Measurements from ENCODE around the gene GMIP. TPM values are rescaled to one million over a fixed set of nuclear protein-coding genes. Genes with fewer than 3 reads are reported as not detected.
"Not testable (repeated sequence)": the region's sequence is repeated elsewhere in the genome, so short reads cannot be mapped to it uniquely, and the experiment has no call there.

GMIP gene
- total RNA-seq, 1 donor from 2014 or later, result 12.0 TPM

DNA sequence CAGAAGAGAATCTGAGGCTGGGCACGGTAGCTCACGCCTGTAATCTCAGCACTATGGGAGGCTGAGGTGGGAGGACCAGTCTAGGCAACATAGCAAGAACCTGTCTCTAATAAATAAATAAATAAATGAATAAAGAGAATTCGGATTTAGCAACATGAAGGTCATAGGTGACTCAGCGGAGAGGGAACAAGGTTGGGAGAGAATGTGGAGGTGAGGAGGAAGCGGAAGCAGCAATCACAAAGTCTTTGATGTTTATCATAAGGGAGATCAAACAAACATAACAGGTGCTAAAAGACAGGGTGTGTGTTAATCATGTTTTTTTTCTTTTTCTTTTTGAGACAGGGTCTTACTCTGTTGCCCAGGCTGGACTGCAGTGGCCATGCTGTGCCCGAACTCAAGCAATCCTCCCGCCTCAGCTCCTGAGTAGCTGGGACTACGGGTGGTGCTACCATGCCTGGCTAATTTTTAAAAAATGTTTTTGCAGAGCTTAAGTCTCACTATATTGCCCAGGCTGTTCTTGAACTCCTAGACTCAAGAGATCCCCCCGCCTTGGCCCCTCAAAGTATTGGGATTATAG, 41.2 kb downstream of the GMIP start:
- Mint-ChIP-seq H3K9me3 (ENCODE audit: unreplicated experiment) (no peaks in the 10 kb centered on the region), H3K27me3 (ENCODE audit: unreplicated experiment) (no peaks in the 10 kb centered on the region), H3K36me3 (ENCODE audit: unreplicated experiment) (no peaks in the 10 kb centered on the region), H3K4me3 (ENCODE audit: unreplicated experiment) (no peak overlapping the region), H3K4me1 (ENCODE audit: unreplicated experiment) (no peaks in the 10 kb centered on the region), H3K27ac (ENCODE audit: unreplicated experiment) (no peak overlapping the region)
- TF ChIP-seq, protein P1, sequence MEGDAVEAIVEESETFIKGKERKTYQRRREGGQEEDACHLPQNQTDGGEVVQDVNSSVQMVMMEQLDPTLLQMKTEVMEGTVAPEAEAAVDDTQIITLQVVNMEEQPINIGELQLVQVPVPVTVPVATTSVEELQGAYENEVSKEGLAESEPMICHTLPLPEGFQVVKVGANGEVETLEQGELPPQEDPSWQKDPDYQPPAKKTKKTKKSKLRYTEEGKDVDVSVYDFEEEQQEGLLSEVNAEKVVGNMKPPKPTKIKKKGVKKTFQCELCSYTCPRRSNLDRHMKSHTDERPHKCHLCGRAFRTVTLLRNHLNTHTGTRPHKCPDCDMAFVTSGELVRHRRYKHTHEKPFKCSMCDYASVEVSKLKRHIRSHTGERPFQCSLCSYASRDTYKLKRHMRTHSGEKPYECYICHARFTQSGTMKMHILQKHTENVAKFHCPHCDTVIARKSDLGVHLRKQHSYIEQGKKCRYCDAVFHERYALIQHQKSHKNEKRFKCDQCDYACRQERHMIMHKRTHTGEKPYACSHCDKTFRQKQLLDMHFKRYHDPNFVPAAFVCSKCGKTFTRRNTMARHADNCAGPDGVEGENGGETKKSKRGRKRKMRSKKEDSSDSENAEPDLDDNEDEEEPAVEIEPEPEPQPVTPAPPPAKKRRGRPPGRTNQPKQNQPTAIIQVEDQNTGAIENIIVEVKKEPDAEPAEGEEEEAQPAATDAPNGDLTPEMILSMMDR (IDR thresholded peaks at IDR 0.05), result no peak
- DNase-seq (ENCODE audit: extremely low spot score, unreplicated experiment), result no peak

- no peaks in the 10 kb centered on the region for H3K27me3 Mint-ChIP-seq (ENCODE audit: unreplicated experiment)
- H3K27ac Mint-ChIP-seq (ENCODE audit: unreplicated experiment), result no peak overlapping the region
- H3K9me3 Mint-ChIP-seq (ENCODE audit: unreplicated experiment), result no peaks in the 10 kb centered on the region
- TF ChIP-seq, protein P1 (IDR thresholded peaks at IDR 0.05), result no peak
- no peak overlapping the region for H3K4me3 Mint-ChIP-seq (ENCODE audit: unreplicated experiment)
- H3K36me3 Mint-ChIP-seq (ENCODE audit: unreplicated experiment), result no peaks in the 10 kb centered on the region
- no peak for DNase-seq (ENCODE audit: extremely low spot score, unreplicated experiment)
- no peaks in the 10 kb centered on the region for H3K4me1 Mint-ChIP-seq (ENCODE audit: unreplicated experiment)
These were observed 42.6 kb downstream of the GMIP start for GRCh38 chr19:19600793-19601330.

DNA sequence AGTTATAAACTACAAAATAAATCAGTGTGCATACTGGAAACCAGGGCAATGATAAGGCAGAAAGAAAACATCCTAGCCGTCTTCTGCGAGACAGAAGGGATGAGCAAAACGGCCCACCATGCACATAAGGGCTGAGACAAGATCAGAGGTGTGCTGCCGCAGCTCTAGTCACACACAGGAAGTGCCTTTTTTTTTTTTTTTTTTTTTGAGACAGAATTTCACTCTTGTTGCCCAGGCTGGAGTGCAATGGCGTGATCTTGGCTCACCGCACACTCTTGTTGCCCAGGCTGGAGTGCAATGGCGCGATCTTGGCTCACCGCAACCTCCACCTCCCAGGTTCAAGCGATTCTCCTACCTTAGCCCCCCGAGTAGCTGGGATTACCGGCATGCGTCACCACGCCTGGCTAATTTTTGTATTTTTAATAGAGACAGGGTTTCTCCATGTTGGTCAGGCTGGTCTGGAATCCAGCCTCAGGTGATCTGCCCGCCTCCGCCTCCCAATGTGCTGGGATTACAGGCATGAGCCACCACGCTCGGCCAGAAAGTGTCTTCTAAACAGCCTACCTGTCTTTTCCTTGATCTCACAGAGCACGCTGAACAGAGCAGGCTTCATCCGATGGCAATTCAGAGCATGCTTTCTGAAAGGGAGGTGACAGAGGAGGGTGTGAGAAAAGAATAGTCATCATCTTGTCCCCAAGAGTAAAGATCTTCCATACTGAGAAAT, 44.6 kb downstream of the GMIP start:
- H3K27me3 Mint-ChIP-seq (ENCODE audit: unreplicated experiment); H3K4me3 Mint-ChIP-seq (ENCODE audit: unreplicated experiment); H3K4me1 Mint-ChIP-seq (ENCODE audit: unreplicated experiment); DNase-seq (ENCODE audit: extremely low spot score, unreplicated experiment); H3K36me3 Mint-ChIP-seq (ENCODE audit: unreplicated experiment); H3K27ac Mint-ChIP-seq (ENCODE audit: unreplicated experiment); H3K9me3 Mint-ChIP-seq (ENCODE audit: unreplicated experiment): not testable (repeated sequence)

DNA sequence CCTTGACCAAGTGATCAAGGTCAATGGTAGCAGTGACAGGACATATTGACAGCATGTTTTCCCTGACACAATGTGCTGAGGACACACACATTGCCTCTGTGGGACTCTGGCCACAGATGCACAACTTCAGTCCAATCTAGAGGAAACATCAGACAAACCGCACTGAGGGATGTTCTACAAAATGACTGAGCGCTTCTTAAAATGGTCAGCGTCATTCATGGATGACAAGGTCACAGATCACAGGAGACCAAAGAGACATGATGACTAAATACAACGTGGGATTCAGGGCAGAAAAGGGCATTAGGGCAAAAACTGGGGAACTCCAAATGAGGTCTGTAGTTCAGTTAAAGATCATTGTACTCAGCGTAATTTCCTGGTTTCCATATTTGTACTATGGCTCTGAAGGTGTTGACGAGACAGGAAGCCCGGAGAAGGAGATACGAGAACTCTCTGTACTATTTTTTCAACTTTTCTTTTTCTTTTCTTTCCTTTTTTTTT, 45.6 kb downstream of the GMIP start:
- DNase-seq (ENCODE audit: extremely low spot score, unreplicated experiment), result no peak
- Mint-ChIP-seq H3K36me3 (ENCODE audit: unreplicated experiment) (no peaks in the 10 kb centered on the region), H3K9me3 (ENCODE audit: unreplicated experiment) (no peaks in the 10 kb centered on the region), H3K27me3 (ENCODE audit: unreplicated experiment) (no peaks in the 10 kb centered on the region), H3K27ac (ENCODE audit: unreplicated experiment) (no peak overlapping the region), H3K4me1 (ENCODE audit: unreplicated experiment) (peaks cover 2% of the 10 kb centered on the region), H3K4me3 (ENCODE audit: unreplicated experiment) (no peak overlapping the region)
- TF ChIP-seq, protein P1 (IDR thresholded peaks at IDR 0.05), result no peak

DNA sequence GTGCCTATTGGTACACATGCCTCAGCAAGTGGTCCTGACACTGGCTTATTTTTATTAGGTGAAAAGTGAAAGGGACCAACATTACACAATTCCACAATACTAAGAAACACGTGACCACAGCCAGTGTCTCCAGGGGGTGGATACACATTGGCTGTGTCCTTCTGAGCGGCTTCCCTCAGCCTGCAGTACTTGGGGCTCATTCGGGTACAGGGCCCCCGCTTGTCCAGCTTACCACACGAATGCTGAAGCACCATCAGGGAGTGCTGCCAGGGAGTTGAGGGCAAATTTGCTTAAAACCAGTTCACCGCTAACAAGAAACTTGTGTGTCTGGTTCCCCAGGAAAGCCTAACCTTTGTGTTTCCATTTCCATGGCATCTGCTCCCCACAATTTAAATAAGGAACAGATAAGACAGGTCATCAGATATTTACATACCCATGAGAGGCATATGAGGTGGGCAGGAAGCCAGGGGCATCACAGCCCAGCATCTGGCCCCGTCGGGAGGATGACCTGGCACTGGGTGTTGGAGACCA, 48.2 kb downstream of the GMIP start:
- H3K4me1 Mint-ChIP-seq (ENCODE audit: unreplicated experiment), result peaks cover 15% of the 10 kb centered on the region
- no peaks in the 10 kb centered on the region for H3K36me3 Mint-ChIP-seq (ENCODE audit: unreplicated experiment)
- H3K27me3 Mint-ChIP-seq (ENCODE audit: unreplicated experiment), result no peaks in the 10 kb centered on the region
- no peaks in the 10 kb centered on the region for H3K9me3 Mint-ChIP-seq (ENCODE audit: unreplicated experiment)
- no peak overlapping the region for H3K27ac Mint-ChIP-seq (ENCODE audit: unreplicated experiment)
- H3K4me3 Mint-ChIP-seq (ENCODE audit: unreplicated experiment), result no peak overlapping the region
- no peak for DNase-seq (ENCODE audit: extremely low spot score, unreplicated experiment)
- TF ChIP-seq, protein P1 (IDR thresholded peaks at IDR 0.05), result no peak

Data from osteocyte (in vitro differentiated cells).